NCI-H82 treated with DMSO at 0.1 percent for 48 hours (cell line): ENCODE data around the gene MRPS7.
"Not testable (repeated sequence)": the region's sequence is repeated elsewhere in the genome, so short reads cannot be mapped to it uniquely, and the experiment has no call there.

ENCODE experiments used
- DNase-seq: peaks from one replicate; lab custom pipeline; 2025; ENCODE audit not compliant: unreplicated experiment; lab: John Stamatoyannopoulos, UW

MRPS7 gene

GRCh38 chr17:75270966-75271232 is 9.2 kb downstream of the MRPS7 start, which contains the start of gene MIF4GD:
Gene MIF4GD (minus strand): TSS chr17:75271231. CDS start chr17:75270195, 1,036 bp downstream.
- no peak for DNase-seq

- DNase-seq: peak; percentile 21
Measured at GRCh38 chr17:75271233-75271954, 9.7 kb downstream of the MRPS7 start.

- no peak for DNase-seq
Measured at GRCh38 chr17:75271955-75272847, 10.5 kb downstream of the MRPS7 start.

GRCh38 chr17:75272848-75273184 is 11.1 kb downstream of the MRPS7 start:
- no peak for DNase-seq

GRCh38 chr17:75273977-75274708 is 12.5 kb downstream of the MRPS7 start:
- DNase-seq: no peak

GRCh38 chr17:75277664-75278071 is 16.0 kb downstream of the MRPS7 start:
- DNase-seq: no peak

GRCh38 chr17:75280189-75280588 is 18.5 kb downstream of the MRPS7 start:
- not testable (repeated sequence) for DNase-seq

- DNase-seq: no peak
Measured at GRCh38 chr17:75285123-75285522, 23.4 kb downstream of the MRPS7 start.

- no peak for DNase-seq
Measured at GRCh38 chr17:75287221-75287620, 25.5 kb downstream of the MRPS7 start.

GRCh38 chr17:75288359-75288758 is 26.7 kb downstream of the MRPS7 start:
- DNase-seq: no peak

GRCh38 chr17:75288770-75289114 is 27.1 kb downstream of the MRPS7 start:
- DNase-seq: peak; percentile 22

- DNase-seq: peak; percentile 96
Measured at GRCh38 chr17:75289115-75289831, 27.6 kb downstream of the MRPS7 start, which contains the start of gene SLC25A19. Gene SLC25A19 (minus strand): TSS chr17:75289433. CDS start chr17:75286764, 2,669 bp downstream.

GRCh38 chr17:75289832-75290337 is 28.2 kb downstream of the MRPS7 start:
- DNase-seq: no peak

GRCh38 chr17:75292810-75293448 is 31.2 kb downstream of the MRPS7 start:
- DNase-seq: not testable (repeated sequence)

GRCh38 chr17:75295201-75296158 is 33.8 kb downstream of the MRPS7 start:
- no peak for DNase-seq

- no peak for DNase-seq
Measured at GRCh38 chr17:75300280-75300679, 38.6 kb downstream of the MRPS7 start.

- no peak for DNase-seq
Measured at GRCh38 chr17:75301049-75301448, 39.4 kb downstream of the MRPS7 start.

GRCh38 chr17:75301502-75302206 is 40.0 kb downstream of the MRPS7 start:
- no peak for DNase-seq
